Measurements from ENCODE around the gene CXCL16. TPM values are rescaled to one million over a fixed set of nuclear protein-coding genes. Genes with fewer than 3 reads are reported as not detected.

CXCL16 gene
- total and polyA plus RNA-seq, 2 of the 13 experiments (the other 11 are each of a cell fraction or from before 2014, with no cell fraction given), result 9.4 to 101 TPM

DNA sequence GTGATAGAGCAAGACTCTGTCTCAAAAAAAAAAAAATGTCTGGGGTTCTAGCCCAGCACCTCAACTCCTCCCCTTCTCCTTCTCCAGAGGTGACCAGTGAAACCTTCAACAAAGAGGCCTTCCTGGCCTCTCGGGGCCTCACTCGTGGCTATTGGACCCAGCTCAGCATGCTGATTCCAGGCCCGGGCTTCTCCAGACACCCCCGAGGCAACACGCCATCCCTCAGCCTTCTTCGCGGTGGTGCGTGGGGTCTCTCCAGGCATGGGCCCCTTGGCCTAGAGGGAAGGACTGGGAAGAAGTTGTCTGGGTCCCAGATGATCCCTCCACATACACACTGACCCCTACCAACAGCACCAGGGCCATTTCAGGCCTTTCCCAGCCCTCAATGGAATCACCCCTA, 3.5 kb upstream of the CXCL16 start:
- Histone ChIP-seq H3K9ac (ENCODE audit: insufficient read depth, low read depth, low read length) (no peak overlapping the region), H4K20me1 (ENCODE audit: insufficient read depth, low read length) (no peaks in the 10 kb centered on the region), H3K4me2 (ENCODE audit: low read depth, low read length) (no peak overlapping the region), H3K79me2 (ENCODE audit: insufficient read depth, low read length) (no peaks in the 10 kb centered on the region), H3K27ac (ENCODE audit: extremely low read length, insufficient read depth, low read length) (no peak overlapping the region), H3K4me1 (ENCODE audit: insufficient read depth, low read length) (peaks cover 71% of the 10 kb centered on the region), H3K36me3 (replicated peaks in 1 of 2; ENCODE audit: control insufficient read depth in 1 of 2, insufficient read depth in 2 of 2, low read length in 2 of 2) (no peaks in the 10 kb centered on the region), H3K4me3 (replicated peaks in 1 of 3; ENCODE audit: insufficient read depth in 1 of 3, low read depth in 2 of 3, low read length in 3 of 3) (no peak overlapping the region), H3K27me3 (ENCODE audit: control insufficient read depth in 1 of 2, insufficient read depth in 2 of 2, low read length in 2 of 2) (peaks cover 2 to 24% of the 10 kb centered on the region in 2 experiments; a peak in 3 of 5 replicates), H2AFZ (ENCODE audit: low read length) (no peak overlapping the region), H3K9me3 (ENCODE audit: low read length) (no peaks in the 10 kb centered on the region)
- ChIA-PET CTCF (ENCODE audit: low intra/inter-chr PET ratio, low total read pairs) (no interaction called here), POLR2A (interaction anchor here (2.2 to 3.8 kb wide), 2 partner anchors 35 to 45 kb away, joined by 9 to 14 read pairs; partner anchors contain the start of gene GLTPD2)
- no peak for DNase-seq (ENCODE audit: low spot score)
- TF ChIP-seq CEBPB (IDR thresholded peaks at IDR 0.05; ENCODE audit: borderline replicate concordance, low read depth, low read length), result no peak
- TF ChIP-seq ZNF792 (CRISPR knock-in tag; IDR thresholded peaks at IDR 0.05), result no peak
- TF ChIP-seq, protein P1, sequence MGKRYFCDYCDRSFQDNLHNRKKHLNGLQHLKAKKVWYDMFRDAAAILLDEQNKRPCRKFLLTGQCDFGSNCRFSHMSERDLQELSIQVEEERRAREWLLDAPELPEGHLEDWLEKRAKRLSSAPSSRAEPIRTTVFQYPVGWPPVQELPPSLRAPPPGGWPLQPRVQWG (CRISPR knock-in tag; IDR thresholded peaks at IDR 0.05; ENCODE audit: borderline replicate concordance, low read depth), result no peak
- no peak for TF ChIP-seq ZC3H4 (CRISPR knock-in tag; IDR thresholded peaks at IDR 0.05; ENCODE audit: borderline replicate concordance)
- TF ChIP-seq ZFP62 (CRISPR knock-in tag; IDR thresholded peaks at IDR 0.05), result no peak
- no peak for TF ChIP-seq SP5 (CRISPR knock-in tag; IDR thresholded peaks at IDR 0.05; ENCODE audit: borderline replicate concordance, low read depth)
- TF ChIP-seq SOX6 (IDR thresholded peaks at IDR 0.05), result no peak
- no peak for TF ChIP-seq SOX6 (CRISPR knock-in tag; IDR thresholded peaks at IDR 0.05)
- no peak for TF ChIP-seq ZMYM4 (CRISPR knock-in tag; IDR thresholded peaks at IDR 0.05)
- no peak for FAIRE-seq
- 80% methylated on average over 8 of the region's 8 CpGs for WGBS (ENCODE audit: low lambda C conversion rate)
- intact Hi-C loops (cut with micrococcal nuclease; ENCODE audit: unreplicated experiment), result no loop called here
- in situ Hi-C loops (cut with HindIII; ENCODE audit: extremely low pct_ligation_motif_present, low pct_unique_long_range_greater_than_20kb), result no loop called here
- no TSS peak for BruUV-seq (replicated peaks)
- ATAC-seq, result no peak

DNA sequence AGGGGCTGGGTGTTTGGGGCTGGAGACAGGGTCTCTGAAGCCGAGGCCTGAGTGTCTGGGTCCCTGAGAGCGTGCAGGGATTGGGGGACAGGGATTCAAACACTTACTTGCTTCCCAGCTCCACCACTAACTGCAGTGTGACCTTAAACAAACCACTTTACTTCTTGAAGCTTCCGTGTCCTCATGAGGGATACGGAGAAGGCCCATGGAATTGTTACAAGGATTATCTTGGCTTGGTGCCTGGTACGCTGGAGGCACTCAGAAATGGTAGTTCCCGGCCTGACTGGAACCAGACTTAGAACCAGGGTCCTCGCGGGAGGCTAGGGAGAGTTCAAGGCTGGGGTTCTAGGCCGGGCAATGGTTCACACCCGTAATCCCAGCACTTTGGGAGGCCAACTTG, 2.9 kb upstream of the CXCL16 start:
- Histone ChIP-seq H3K27me3 (ENCODE audit: control insufficient read depth in 1 of 2, insufficient read depth in 2 of 2, low read length in 2 of 2) (peaks cover 2 to 24% of the 10 kb centered on the region in 2 experiments; a peak in 3 of 5 replicates), H3K79me2 (ENCODE audit: insufficient read depth, low read length) (no peaks in the 10 kb centered on the region), H3K4me3 (replicated peaks in 1 of 3; ENCODE audit: insufficient read depth in 1 of 3, low read depth in 2 of 3, low read length in 3 of 3) (no peak overlapping the region), H3K27ac (ENCODE audit: extremely low read length, insufficient read depth, low read length) (no peak overlapping the region), H3K9ac (ENCODE audit: insufficient read depth, low read depth, low read length) (no peak overlapping the region), H2AFZ (ENCODE audit: low read length) (no peak overlapping the region), H4K20me1 (ENCODE audit: insufficient read depth, low read length) (no peaks in the 10 kb centered on the region), H3K9me3 (ENCODE audit: low read length) (no peaks in the 10 kb centered on the region), H3K36me3 (replicated peaks in 1 of 2; ENCODE audit: control insufficient read depth in 1 of 2, insufficient read depth in 2 of 2, low read length in 2 of 2) (no peaks in the 10 kb centered on the region; a peak in 1 of 5 replicates), H3K4me2 (ENCODE audit: low read depth, low read length) (peak overlapping the region; percentile 31; the same call in 1 of the 2 replicates), H3K4me1 (ENCODE audit: insufficient read depth, low read length) (peaks cover 67% of the 10 kb centered on the region)
- WGBS (ENCODE audit: low lambda C conversion rate), result 33% methylated on average over 7 of the region's 10 CpGs
- ATAC-seq, result no peak
- ChIA-PET CTCF (ENCODE audit: low intra/inter-chr PET ratio, low total read pairs) (no interaction called here), POLR2A (interaction anchor here (1.1 to 3.8 kb wide), 2 partner anchors 36 to 45 kb away, joined by 3 to 14 read pairs; partner anchors contain the start of gene GLTPD2)
- in situ Hi-C loops (cut with HindIII; ENCODE audit: extremely low pct_ligation_motif_present, low pct_unique_long_range_greater_than_20kb), result no loop called here
- intact Hi-C loops (cut with micrococcal nuclease; ENCODE audit: unreplicated experiment), result no loop called here
- BruUV-seq (replicated peaks), result no TSS peak
- FAIRE-seq, result no peak
- TF ChIP-seq ZNF260 (CRISPR knock-in tag; IDR thresholded peaks at IDR 0.05; ENCODE audit: borderline replicate concordance, low read depth), result no peak
- no peak for TF ChIP-seq STAT5B (CRISPR knock-in tag; IDR thresholded peaks at IDR 0.05)
- TF ChIP-seq, protein P2, sequence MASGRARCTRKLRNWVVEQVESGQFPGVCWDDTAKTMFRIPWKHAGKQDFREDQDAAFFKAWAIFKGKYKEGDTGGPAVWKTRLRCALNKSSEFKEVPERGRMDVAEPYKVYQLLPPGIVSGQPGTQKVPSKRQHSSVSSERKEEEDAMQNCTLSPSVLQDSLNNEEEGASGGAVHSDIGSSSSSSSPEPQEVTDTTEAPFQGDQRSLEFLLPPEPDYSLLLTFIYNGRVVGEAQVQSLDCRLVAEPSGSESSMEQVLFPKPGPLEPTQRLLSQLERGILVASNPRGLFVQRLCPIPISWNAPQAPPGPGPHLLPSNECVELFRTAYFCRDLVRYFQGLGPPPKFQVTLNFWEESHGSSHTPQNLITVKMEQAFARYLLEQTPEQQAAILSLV (CRISPR knock-in tag; IDR thresholded peaks at IDR 0.05; ENCODE audit: borderline replicate concordance), result no peak
- TF ChIP-seq CHCHD3 (CRISPR knock-in tag; IDR thresholded peaks at IDR 0.05), result no peak
- no peak for TF ChIP-seq POLR2AphosphoS5 (IDR thresholded peaks at IDR 0.05; ENCODE audit: low read depth, low read length)
- no peak for TF ChIP-seq ZFP90 (CRISPR knock-in tag; IDR thresholded peaks at IDR 0.05; ENCODE audit: borderline replicate concordance)
- no peak for TF ChIP-seq HMGA1 (CRISPR knock-in tag; conservative IDR thresholded peaks at IDR 0.05)
- no peak for TF ChIP-seq HNRNPLL (IDR thresholded peaks at IDR 0.05; ENCODE audit: low read depth, low read length, poor library complexity, severe bottlenecking)
- DNase-seq (ENCODE audit: low spot score), result no peak

Measured in HepG2 (cell line).